Measurements from ENCODE around the gene IL1RAPL1. TPM values are rescaled to one million over a fixed set of nuclear protein-coding genes. Genes with fewer than 3 reads are reported as not detected.

Gene IL1RAPL1
- total RNA-seq, 3 donors from 2014 or later = not detected

GRCh38 chrX:29948653-29949052 is 1361.4 kb downstream of the IL1RAPL1 start:
- Mint-ChIP-seq H3K4me3 (no peak overlapping the region), H3K9me3 (peaks cover 8% of the 10 kb centered on the region), H3K36me3 (ENCODE audit: insufficient read depth) (no peaks in the 10 kb centered on the region), H3K4me1 (ENCODE audit: low read depth) (no peaks in the 10 kb centered on the region), H3K27me3 (ENCODE audit: low read depth) (no peaks in the 10 kb centered on the region)
- ATAC-seq (no peak), DNase-seq (no peak)

GRCh38 chrX:29952016-29952415 is 1364.8 kb downstream of the IL1RAPL1 start:
- H3K36me3 Mint-ChIP-seq (ENCODE audit: insufficient read depth) = no peaks in the 10 kb centered on the region
- H3K4me3 Mint-ChIP-seq = no peak overlapping the region
- no peak for ATAC-seq
- H3K4me1 Mint-ChIP-seq (ENCODE audit: low read depth) = no peaks in the 10 kb centered on the region
- no peak for DNase-seq
- H3K27me3 Mint-ChIP-seq (ENCODE audit: low read depth) = no peaks in the 10 kb centered on the region
- H3K9me3 Mint-ChIP-seq = peaks cover 8% of the 10 kb centered on the region

GRCh38 chrX:29962061-29962460 is 1374.8 kb downstream of the IL1RAPL1 start:
- ATAC-seq (no peak), DNase-seq (no peak)

GRCh38 chrX:29965634-29966033 is 1378.4 kb downstream of the IL1RAPL1 start:
- no peaks in the 10 kb centered on the region for H3K4me1 Mint-ChIP-seq (ENCODE audit: low read depth)
- H3K4me3 Mint-ChIP-seq = no peak overlapping the region
- H3K36me3 Mint-ChIP-seq (ENCODE audit: insufficient read depth) = no peaks in the 10 kb centered on the region
- H3K9me3 Mint-ChIP-seq = no peaks in the 10 kb centered on the region
- DNase-seq = no peak
- no peaks in the 10 kb centered on the region for H3K27me3 Mint-ChIP-seq (ENCODE audit: low read depth)
- ATAC-seq = no peak

More at GRCh38 chrX:29962061-29962460, 1374.8 kb downstream of the IL1RAPL1 start:
- Mint-ChIP-seq H3K9me3 (no peaks in the 10 kb centered on the region), H3K36me3 (ENCODE audit: insufficient read depth) (no peaks in the 10 kb centered on the region), H3K4me3 (no peak overlapping the region), H3K4me1 (ENCODE audit: low read depth) (no peaks in the 10 kb centered on the region), H3K27me3 (ENCODE audit: low read depth) (no peaks in the 10 kb centered on the region)

GRCh38 chrX:29992083-29992482 is 1404.8 kb downstream of the IL1RAPL1 start:
- Mint-ChIP-seq H3K4me1 (ENCODE audit: low read depth) (no peaks in the 10 kb centered on the region), H3K9me3 (no peaks in the 10 kb centered on the region), H3K36me3 (ENCODE audit: insufficient read depth) (no peaks in the 10 kb centered on the region), H3K4me3 (no peak overlapping the region), H3K27me3 (ENCODE audit: low read depth) (no peaks in the 10 kb centered on the region)
- DNase-seq (no peak), ATAC-seq (no peak)

GRCh38 chrX:30005813-30006212 is 1418.6 kb downstream of the IL1RAPL1 start:
- no peaks in the 10 kb centered on the region for H3K4me1 Mint-ChIP-seq (ENCODE audit: low read depth)
- ATAC-seq (no peak), DNase-seq (no peak)
- H3K4me3 Mint-ChIP-seq = no peak overlapping the region
- no peaks in the 10 kb centered on the region for H3K27me3 Mint-ChIP-seq (ENCODE audit: low read depth)
- H3K36me3 Mint-ChIP-seq (ENCODE audit: insufficient read depth) = no peaks in the 10 kb centered on the region
- H3K9me3 Mint-ChIP-seq = no peaks in the 10 kb centered on the region

All from activated T-cell treated with anti-CD3 and anti-CD28 coated beads, Interleukin-2, amount 50 U/mL, for 4 hours (primary cell).